Peyer's patch (tissue), 4 donors: ENCODE measurements around the gene KCTD10. TPM values are rescaled to one million over a fixed set of nuclear protein-coding genes. Genes with fewer than 3 reads are reported as not detected.

Experiments used
- DNase-seq, 3 donors: peaks; one replicate each; pipeline ENCODE4 v3.0.0-alpha.2; 2017 to 2019
- H3K27ac ChIP-seq, 4 donors: fragments of 200-600 bp; sonication (generic); one replicate each; pipeline ENCODE4 v1.5.1; 2016 to 2019
- H3K27me3 ChIP-seq, 2 donors: fragments of 200-600 bp; sonication (generic); one replicate each; pipeline ENCODE4 v1.5.1; 2019
- H3K36me3 ChIP-seq, 3 donors: fragments of 200-600 bp; sonication (generic); one replicate each; pipeline ENCODE4 v1.5.1; 2016 to 2019
- H3K4me1 ChIP-seq, 4 donors: fragments of 200-600 bp; sonication (generic); one replicate each; pipeline ENCODE4 v1.5.1; 2016 to 2019
- H3K4me3 ChIP-seq, 4 donors: fragments of 200-600 bp; sonication (generic); 1 replicate in 3 of 4; 2 replicates in 1 of 4; pipeline ENCODE4 v1.5.1; 2016 to 2019; ENCODE audit warnings: mild to moderate bottlenecking in 1 of 4
- H3K9me3 ChIP-seq, 4 donors: fragments of 200-600 bp; sonication (generic); one replicate each; pipeline ENCODE4 v1.5.1; 2016 to 2019; ENCODE audit warnings: mild to moderate bottlenecking in 1 of 4
- POLR2A ChIP-seq, 2 donors: fragments of 450-650 bp; IDR thresholded peaks; one replicate each; pipeline ENCODE4 v1.5.1; 2017; ENCODE audit warnings: antibody characterized with exemption in 2 of 2, mild to moderate bottlenecking in 2 of 2, moderate library complexity in 2 of 2
- total RNA-seq, 4 donors: library from RNA; depleted of rRNA; stranded (reverse); fragments of >200 nt; gene quantifications; one replicate each; pipeline ENCODE4 v1.1.0, GENCODE V29; 2016
- TF ChIP-seq, protein P1 (sequence below), 6 experiments: fragments of 450-650 bp in 4 of 6; fragments of 200-600 bp in 2 of 6; sonication (generic) in 1 of 6; IDR thresholded peaks; one replicate each; pipeline ENCODE4 v1.5.1; 2017 to 2019; ENCODE audit warnings: antibody characterized with exemption in 6 of 6, mild to moderate bottlenecking in 3 of 6, moderate library complexity in 1 of 6

Gene KCTD10
- total RNA-seq, 4 donors from 2014 or later = 18.4 to 53.6 (median 28.8) TPM

DNA sequence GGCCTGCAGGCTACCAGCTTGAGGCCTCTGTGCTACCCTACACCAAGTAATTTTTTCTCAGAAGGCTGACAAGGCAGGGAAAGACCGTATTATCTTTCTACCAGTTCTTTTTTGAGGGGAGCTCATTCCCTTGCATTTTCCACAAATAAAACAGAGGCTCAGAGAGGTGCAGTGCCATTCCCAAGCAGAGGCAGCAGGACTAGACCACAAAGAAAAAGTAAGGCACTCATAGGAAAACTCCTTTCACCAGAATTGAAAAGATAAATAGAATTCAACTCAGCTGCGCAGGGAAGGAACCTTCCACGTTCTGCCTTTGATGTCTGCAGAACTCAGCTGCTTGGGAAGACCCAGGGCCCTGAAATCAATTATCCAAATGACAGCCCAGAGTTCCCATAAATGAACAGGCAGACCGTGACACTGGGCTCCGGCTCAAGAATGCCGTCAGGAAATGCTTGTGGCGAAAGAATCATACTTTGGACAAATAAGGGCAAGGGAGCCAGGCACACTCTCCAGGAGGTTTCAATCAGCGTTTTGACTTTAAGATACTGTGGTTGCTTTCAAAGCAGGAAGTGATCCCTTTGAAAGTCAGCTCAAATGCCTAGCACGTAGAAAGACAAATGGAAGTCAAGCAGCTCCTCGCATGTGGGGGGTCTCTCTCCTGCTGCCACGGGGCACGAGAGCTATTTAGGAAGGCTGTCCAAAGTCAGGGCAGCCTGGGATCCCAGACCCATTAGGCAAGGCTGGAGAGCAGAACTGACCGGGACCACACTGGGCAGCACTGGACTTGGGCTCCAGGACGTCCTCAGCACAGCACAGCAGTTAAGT is 14.0 kb downstream of the KCTD10 start:
- peaks cover 0 to 38% (median 8%) of the 10 kb centered on the region in 4 donors for H3K4me1 ChIP-seq
- peak in 2 of 3 donors; percentile 22 to 82 for DNase-seq
- TF ChIP-seq, protein P1, sequence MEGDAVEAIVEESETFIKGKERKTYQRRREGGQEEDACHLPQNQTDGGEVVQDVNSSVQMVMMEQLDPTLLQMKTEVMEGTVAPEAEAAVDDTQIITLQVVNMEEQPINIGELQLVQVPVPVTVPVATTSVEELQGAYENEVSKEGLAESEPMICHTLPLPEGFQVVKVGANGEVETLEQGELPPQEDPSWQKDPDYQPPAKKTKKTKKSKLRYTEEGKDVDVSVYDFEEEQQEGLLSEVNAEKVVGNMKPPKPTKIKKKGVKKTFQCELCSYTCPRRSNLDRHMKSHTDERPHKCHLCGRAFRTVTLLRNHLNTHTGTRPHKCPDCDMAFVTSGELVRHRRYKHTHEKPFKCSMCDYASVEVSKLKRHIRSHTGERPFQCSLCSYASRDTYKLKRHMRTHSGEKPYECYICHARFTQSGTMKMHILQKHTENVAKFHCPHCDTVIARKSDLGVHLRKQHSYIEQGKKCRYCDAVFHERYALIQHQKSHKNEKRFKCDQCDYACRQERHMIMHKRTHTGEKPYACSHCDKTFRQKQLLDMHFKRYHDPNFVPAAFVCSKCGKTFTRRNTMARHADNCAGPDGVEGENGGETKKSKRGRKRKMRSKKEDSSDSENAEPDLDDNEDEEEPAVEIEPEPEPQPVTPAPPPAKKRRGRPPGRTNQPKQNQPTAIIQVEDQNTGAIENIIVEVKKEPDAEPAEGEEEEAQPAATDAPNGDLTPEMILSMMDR (IDR thresholded peaks at IDR 0.05) = no peak
- no peak for TF ChIP-seq POLR2A (IDR thresholded peaks at IDR 0.05)
- H3K27ac ChIP-seq = peak overlapping the region; percentile 66 to 91 (median 80)
- H3K27me3 ChIP-seq = no peaks in the 10 kb centered on the region
- peaks cover 0 to 41% (median 0%) of the 10 kb centered on the region in 3 donors for H3K36me3 ChIP-seq
- peak overlapping the region in 1 of 4 donors; percentile 4 for H3K4me3 ChIP-seq
- no peaks in the 10 kb centered on the region for H3K9me3 ChIP-seq

DNA sequence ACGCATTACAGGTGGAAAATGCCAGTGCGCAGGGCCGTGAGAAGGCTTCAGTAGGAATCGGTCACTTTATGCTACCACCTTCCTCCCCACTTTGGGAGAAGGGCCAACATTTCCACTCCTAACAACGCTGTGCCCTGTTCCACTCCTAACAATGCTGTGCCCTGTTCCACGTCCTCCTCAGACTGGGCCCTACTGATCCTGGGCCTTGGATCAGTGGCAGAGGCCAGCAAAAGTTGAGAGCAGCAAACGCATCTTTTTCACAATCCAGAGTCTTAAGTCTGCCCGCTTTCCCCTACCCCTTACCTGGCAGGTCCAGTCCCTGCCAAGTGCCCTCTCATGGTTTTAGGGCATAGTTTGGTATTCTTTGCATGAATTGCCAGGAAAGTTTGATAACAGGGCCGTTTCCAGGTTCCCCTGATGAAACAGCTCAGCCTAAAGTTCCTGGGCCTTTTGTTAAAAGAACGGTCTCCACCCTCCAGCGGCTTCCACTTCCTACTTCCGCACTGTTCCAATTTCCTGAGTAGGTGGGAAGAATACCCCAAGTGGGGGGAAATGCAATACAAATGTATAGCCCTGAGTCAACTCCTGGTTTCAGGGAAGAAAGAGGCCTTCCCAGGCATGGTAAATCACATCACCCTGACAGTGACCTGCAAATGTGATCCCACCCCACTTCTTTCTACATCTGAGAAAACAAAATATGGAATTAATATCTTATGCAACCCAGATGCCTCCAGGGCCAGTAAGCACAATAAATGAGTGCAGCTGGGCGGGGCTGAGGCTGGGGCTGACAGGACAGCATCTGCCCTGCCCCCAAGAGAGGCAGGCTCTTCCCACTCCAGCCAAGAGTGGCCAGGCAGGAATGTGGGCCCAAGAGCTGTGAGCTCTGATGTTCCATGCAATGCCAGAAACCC is 15.0 kb downstream of the KCTD10 start:
- H3K27ac ChIP-seq = peak overlapping the region; percentile 66 to 91 (median 80)
- TF ChIP-seq POLR2A (IDR thresholded peaks at IDR 0.05) = no peak
- TF ChIP-seq, protein P1 (IDR thresholded peaks at IDR 0.05) = no peak
- DNase-seq = peak; percentile 45 to 84 (median 63)
- H3K36me3 ChIP-seq = peaks cover 0 to 41% (median 0%) of the 10 kb centered on the region in 3 donors
- no peaks in the 10 kb centered on the region for H3K9me3 ChIP-seq
- H3K27me3 ChIP-seq = no peaks in the 10 kb centered on the region
- H3K4me3 ChIP-seq = no peak overlapping the region
- peaks cover 0 to 38% (median 8%) of the 10 kb centered on the region in 4 donors for H3K4me1 ChIP-seq

GRCh38 chr12:109461049-109461845 is 15.9 kb downstream of the KCTD10 start:
- no peak for DNase-seq
- no peaks in the 10 kb centered on the region for H3K27me3 ChIP-seq
- peaks cover 0 to 38% (median 8%) of the 10 kb centered on the region in 4 donors for H3K4me1 ChIP-seq
- peak overlapping the region; percentile 66 to 91 (median 80) for H3K27ac ChIP-seq
- no peak for TF ChIP-seq POLR2A (IDR thresholded peaks at IDR 0.05)
- TF ChIP-seq, protein P1 (IDR thresholded peaks at IDR 0.05) = no peak
- H3K4me3 ChIP-seq = no peak overlapping the region
- peaks cover 0 to 41% (median 0%) of the 10 kb centered on the region in 3 donors for H3K36me3 ChIP-seq
- no peaks in the 10 kb centered on the region for H3K9me3 ChIP-seq

- DNase-seq = no peak
- Histone ChIP-seq H3K9me3 (no peaks in the 10 kb centered on the region), H3K27ac (peak overlapping the region; percentile 66 to 91 (median 80)), H3K36me3 (peaks cover 0 to 42% (median 0%) of the 10 kb centered on the region in 3 donors), H3K27me3 (no peaks in the 10 kb centered on the region), H3K4me3 (no peak overlapping the region), H3K4me1 (peaks cover 0 to 38% (median 8%) of the 10 kb centered on the region in 4 donors)
- TF ChIP-seq, protein P1 (IDR thresholded peaks at IDR 0.05) = no peak
- TF ChIP-seq POLR2A (IDR thresholded peaks at IDR 0.05) = no peak
Observed at GRCh38 chr12:109460538-109460937, 16.6 kb downstream of the KCTD10 start.

DNA sequence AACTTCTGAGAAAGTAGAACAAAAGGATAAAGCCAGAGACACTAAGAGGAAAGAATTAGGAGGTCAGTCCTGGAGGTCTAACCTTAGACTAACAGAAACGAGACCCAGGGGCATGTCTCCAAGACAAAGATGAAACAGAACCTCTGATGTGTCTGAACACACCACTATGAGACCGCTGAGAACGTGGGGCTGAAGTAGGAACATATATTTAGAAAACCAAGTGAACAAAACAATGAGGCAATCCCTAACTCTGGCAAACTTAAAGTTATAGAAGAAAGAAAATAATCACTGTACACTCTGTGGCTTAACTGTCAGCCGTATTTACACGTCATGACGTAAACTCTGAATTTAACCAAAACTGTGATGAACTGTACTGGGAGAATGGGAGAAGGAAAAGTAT is 17.9 kb downstream of the KCTD10 start:
- peaks cover 0 to 37% (median 8%) of the 10 kb centered on the region in 4 donors for H3K4me1 ChIP-seq
- DNase-seq = no peak
- H3K4me3 ChIP-seq = no peak overlapping the region
- H3K27me3 ChIP-seq = no peaks in the 10 kb centered on the region
- no peaks in the 10 kb centered on the region for H3K9me3 ChIP-seq
- peak overlapping the region in 3 of 4 donors; percentile 52 to 91 (median 80) for H3K27ac ChIP-seq
- H3K36me3 ChIP-seq = peaks cover 0 to 46% (median 0%) of the 10 kb centered on the region in 3 donors
- no peak for TF ChIP-seq POLR2A (IDR thresholded peaks at IDR 0.05)
- TF ChIP-seq, protein P1 (IDR thresholded peaks at IDR 0.05) = no peak
